ENCODE data around the gene MEX3D.

DNA sequence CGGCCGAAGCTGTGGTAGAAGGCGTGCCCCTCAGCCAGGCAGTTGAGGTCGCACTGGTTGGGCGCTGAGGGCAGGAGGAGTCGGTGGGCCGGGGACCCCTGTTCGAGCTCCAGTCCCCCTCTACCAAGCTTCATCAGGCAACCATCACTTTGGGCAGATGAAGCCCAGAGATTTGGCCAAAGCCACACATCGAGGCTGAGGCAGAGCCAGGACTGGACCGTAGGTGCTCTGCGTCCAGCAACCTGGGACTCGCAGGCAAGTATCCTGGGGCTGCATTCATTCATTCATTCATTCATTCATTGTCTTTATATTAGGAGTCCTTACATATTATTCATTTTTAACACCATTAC lies 59.6 kb downstream of the MEX3D start:
- TF ChIP-seq, protein P1, sequence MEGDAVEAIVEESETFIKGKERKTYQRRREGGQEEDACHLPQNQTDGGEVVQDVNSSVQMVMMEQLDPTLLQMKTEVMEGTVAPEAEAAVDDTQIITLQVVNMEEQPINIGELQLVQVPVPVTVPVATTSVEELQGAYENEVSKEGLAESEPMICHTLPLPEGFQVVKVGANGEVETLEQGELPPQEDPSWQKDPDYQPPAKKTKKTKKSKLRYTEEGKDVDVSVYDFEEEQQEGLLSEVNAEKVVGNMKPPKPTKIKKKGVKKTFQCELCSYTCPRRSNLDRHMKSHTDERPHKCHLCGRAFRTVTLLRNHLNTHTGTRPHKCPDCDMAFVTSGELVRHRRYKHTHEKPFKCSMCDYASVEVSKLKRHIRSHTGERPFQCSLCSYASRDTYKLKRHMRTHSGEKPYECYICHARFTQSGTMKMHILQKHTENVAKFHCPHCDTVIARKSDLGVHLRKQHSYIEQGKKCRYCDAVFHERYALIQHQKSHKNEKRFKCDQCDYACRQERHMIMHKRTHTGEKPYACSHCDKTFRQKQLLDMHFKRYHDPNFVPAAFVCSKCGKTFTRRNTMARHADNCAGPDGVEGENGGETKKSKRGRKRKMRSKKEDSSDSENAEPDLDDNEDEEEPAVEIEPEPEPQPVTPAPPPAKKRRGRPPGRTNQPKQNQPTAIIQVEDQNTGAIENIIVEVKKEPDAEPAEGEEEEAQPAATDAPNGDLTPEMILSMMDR (IDR thresholded peaks at IDR 0.05): no peak
- TF ChIP-seq POLR2A (IDR thresholded peaks at IDR 0.05): no peak
